MG63 (cell line): ENCODE results near the gene CLEC10A. TPM values are rescaled to one million over a fixed set of nuclear protein-coding genes. Genes with fewer than 3 reads are reported as not detected.

ENCODE experiments used
- DNase-seq: peaks from one replicate; pipeline ENCODE4 v3.0.0-alpha.2; 2020
- H3K27me3 ChIP-seq: fragments of 250-450 bp; sonication (Bioruptor Pico); 2 replicates; pipeline ENCODE4 v1.5.1; 2020; ENCODE audit warnings: mild to moderate bottlenecking, moderate library complexity
- H3K36me3 ChIP-seq: fragments of 250-450 bp; sonication (Bioruptor Pico); 2 replicates; pipeline ENCODE4 v1.5.1; 2020; ENCODE audit warnings: mild to moderate bottlenecking, moderate library complexity
- H3K4me3 ChIP-seq: fragments of 250-450 bp; sonication (Bioruptor Pico); 2 replicates; pipeline ENCODE4 v1.5.1; 2020; ENCODE audit warnings: mild to moderate bottlenecking, moderate library complexity
- H3K9me3 ChIP-seq: fragments of 250-450 bp; sonication (Bioruptor Pico); 2 replicates; pipeline ENCODE4 v1.5.1; 2020; ENCODE audit warnings: mild to moderate bottlenecking, moderate library complexity
- total RNA-seq: library from RNA; depleted of rRNA; stranded (reverse); fragments of >200 nt; shearing (Covaris generic); gene quantifications from 2 replicates; pipeline ENCODE4 v1.2.3, GENCODE V29; 2014; ENCODE audit warnings: low replicate concordance; rRNA removed

Gene CLEC10A
- total RNA-seq, 1 experiment from 2014 or later, result not detected

- peak; percentile 93 for DNase-seq
- Histone ChIP-seq H3K27me3 (no peaks in the 10 kb centered on the region), H3K4me3 (peak within 1 kb of the TSS; percentile 61), H3K36me3 (no peaks in the 10 kb centered on the region), H3K9me3 (no peaks in the 10 kb centered on the region)
Observed at GRCh38 chr17:7035591-7036368, 44.3 kb downstream of the CLEC10A start, which contains the start of gene SLC16A13. TSS of gene SLC16A13 (plus strand) at chr17:7036015. CDS start at chr17:7036383, 368 bp downstream.

- no peak for DNase-seq
- no peaks in the 10 kb centered on the region for H3K27me3 ChIP-seq
- H3K4me3 ChIP-seq, result peak overlapping the region; percentile 61
- no peaks in the 10 kb centered on the region for H3K9me3 ChIP-seq
- no peaks in the 10 kb centered on the region for H3K36me3 ChIP-seq
Observed at GRCh38 chr17:7034955-7035590, 45.0 kb downstream of the CLEC10A start.

GRCh38 chr17:7029659-7030058 is 50.4 kb downstream of the CLEC10A start:
- Histone ChIP-seq H3K27me3 (no peaks in the 10 kb centered on the region), H3K9me3 (no peaks in the 10 kb centered on the region), H3K4me3 (no peak overlapping the region), H3K36me3 (no peaks in the 10 kb centered on the region)
- DNase-seq, result no peak

GRCh38 chr17:7029096-7029495 is 51.0 kb downstream of the CLEC10A start:
- Histone ChIP-seq H3K27me3 (no peaks in the 10 kb centered on the region), H3K4me3 (no peak overlapping the region), H3K9me3 (no peaks in the 10 kb centered on the region), H3K36me3 (no peaks in the 10 kb centered on the region)
- no peak for DNase-seq

GRCh38 chr17:7027335-7027734 is 52.7 kb downstream of the CLEC10A start:
- no peaks in the 10 kb centered on the region for H3K36me3 ChIP-seq
- H3K9me3 ChIP-seq, result no peaks in the 10 kb centered on the region
- no peak overlapping the region for H3K4me3 ChIP-seq
- no peaks in the 10 kb centered on the region for H3K27me3 ChIP-seq
- no peak for DNase-seq

- Histone ChIP-seq H3K36me3 (no peaks in the 10 kb centered on the region), H3K9me3 (no peaks in the 10 kb centered on the region), H3K4me3 (no peak overlapping the region), H3K27me3 (no peaks in the 10 kb centered on the region)
- no peak for DNase-seq
Observed at GRCh38 chr17:7026471-7027115, 53.5 kb downstream of the CLEC10A start.

GRCh38 chr17:7025245-7025644 is 54.8 kb downstream of the CLEC10A start:
- Histone ChIP-seq H3K9me3 (no peaks in the 10 kb centered on the region), H3K27me3 (no peaks in the 10 kb centered on the region), H3K36me3 (no peaks in the 10 kb centered on the region), H3K4me3 (no peak overlapping the region)
- no peak for DNase-seq

Other genes starting within 250 kb of the CLEC10A start
- not detected in 2 replicates for gene TEKT1, start 248.5 kb downstream of the CLEC10A start, total RNA-seq
- not detected in 2 replicates for gene ALOX12, start 84.2 kb downstream of the CLEC10A start, total RNA-seq
- 45.2 and 62.3 TPM in 2 replicates for gene RNASEK, start 67.6 kb downstream of the CLEC10A start, total RNA-seq
- 0.36 TPM in 1 of 2 replicates, not detected in the other for gene BCL6B, start 57.2 kb downstream of the CLEC10A start, total RNA-seq
- gene SLC16A13, start 44.2 kb downstream of the CLEC10A start, total RNA-seq, result 0.96 and 1.1 TPM in 2 replicates
- gene SLC16A11, start 36.2 kb downstream of the CLEC10A start, total RNA-seq, result not detected in 2 replicates
- not detected in 2 replicates for gene ASGR2, start 34.6 kb upstream of the CLEC10A start, total RNA-seq
- gene ASGR1, start 99.1 kb upstream of the CLEC10A start, total RNA-seq, result 0.13 TPM in 1 of 2 replicates, not detected in the other
- 7.5 and 15.3 TPM in 2 replicates for gene DLG4, start 139.6 kb upstream of the CLEC10A start, total RNA-seq
- 240 and 427 TPM in 2 replicates for gene ACADVL, start 139.7 kb upstream of the CLEC10A start, total RNA-seq
- 11.5 and 26.2 TPM in 2 replicates for gene DVL2, start 154.3 kb upstream of the CLEC10A start, total RNA-seq
- 34.4 and 62.7 TPM in 2 replicates for gene PHF23, start 159.2 kb upstream of the CLEC10A start, total RNA-seq
- gene GABARAP, start 162.2 kb upstream of the CLEC10A start, total RNA-seq, result 36.7 and 148 TPM in 2 replicates
- gene CTDNEP1, start 171.5 kb upstream of the CLEC10A start, total RNA-seq, result 7.8 and 24.7 TPM in 2 replicates
- 24.1 and 36.4 TPM in 2 replicates for gene ELP5, start 172.0 kb upstream of the CLEC10A start, total RNA-seq
- gene CLDN7, start 182.2 kb upstream of the CLEC10A start, total RNA-seq, result not detected in 2 replicates
- gene SLC2A4, start 201.5 kb upstream of the CLEC10A start, total RNA-seq, result not detected in 2 replicates
- gene YBX2, start 214.4 kb upstream of the CLEC10A start, total RNA-seq, result 6.2 and 6.5 TPM in 2 replicates
- 1,208 and 1,396 TPM in 2 replicates for gene EIF5A, start 227.4 kb upstream of the CLEC10A start, total RNA-seq
- gene GPS2, start 235.1 kb upstream of the CLEC10A start, total RNA-seq, result 37.3 and 55.3 TPM in 2 replicates
- gene NEURL4, start 249.1 kb upstream of the CLEC10A start, total RNA-seq, result 8.5 and 11.7 TPM in 2 replicates